ENCODE measurements around the gene ATOSA. TPM values are rescaled to one million over a fixed set of nuclear protein-coding genes. Genes with fewer than 3 reads are reported as not detected.

The ATOSA gene
- total RNA-seq, 2 experiments from 2014 or later, result 137 TPM

DNA sequence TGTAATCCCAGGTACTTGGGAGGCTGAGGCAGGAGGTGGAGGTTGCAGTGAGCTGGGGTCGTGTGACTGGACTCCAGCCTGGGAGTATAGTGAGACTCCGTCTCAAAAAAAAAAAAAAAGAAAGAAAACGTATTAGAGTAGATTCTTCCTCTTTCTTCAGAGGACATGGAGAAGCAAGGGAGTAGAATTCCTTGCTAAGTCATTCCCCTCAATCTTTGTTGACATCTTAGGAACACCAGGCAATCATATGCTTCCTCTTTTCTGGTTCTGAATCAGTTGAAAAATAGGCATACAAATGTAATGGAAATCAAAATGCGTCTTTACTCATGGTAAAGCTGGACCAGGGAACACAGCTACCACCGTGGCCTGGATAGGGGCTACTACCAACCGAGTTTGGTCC is 38.3 kb upstream of the ATOSA start:
- no peaks in the 10 kb centered on the region for H3K4me1 Mint-ChIP-seq (ENCODE audit: low read depth)
- Histone ChIP-seq H3K36me3 (ENCODE audit: insufficient read depth, low read length) (no peaks in the 10 kb centered on the region), H3K9me3 (ENCODE audit: control insufficient read depth in 1 of 2, insufficient read depth in 1 of 2, low read length in 2 of 2) (no peaks in the 10 kb centered on the region), H3K27me3 (ENCODE audit: control insufficient read depth in 1 of 2, insufficient read depth in 2 of 2, low read length in 2 of 2) (no peaks in the 10 kb centered on the region), H3K4me3 (ENCODE audit: low read length) (no peak overlapping the region), H3K4me1 (ENCODE audit: insufficient read depth, low read length) (no peaks in the 10 kb centered on the region), H3K27ac (ENCODE audit: low read depth in 1 of 2, low read length in 2 of 2) (no peak overlapping the region)
- no peaks in the 10 kb centered on the region for H3K36me3 Mint-ChIP-seq (ENCODE audit: low read depth)
- no peak overlapping the region for H3K27ac Mint-ChIP-seq
- no peak for DNase-seq
- TF ChIP-seq, protein P1, sequence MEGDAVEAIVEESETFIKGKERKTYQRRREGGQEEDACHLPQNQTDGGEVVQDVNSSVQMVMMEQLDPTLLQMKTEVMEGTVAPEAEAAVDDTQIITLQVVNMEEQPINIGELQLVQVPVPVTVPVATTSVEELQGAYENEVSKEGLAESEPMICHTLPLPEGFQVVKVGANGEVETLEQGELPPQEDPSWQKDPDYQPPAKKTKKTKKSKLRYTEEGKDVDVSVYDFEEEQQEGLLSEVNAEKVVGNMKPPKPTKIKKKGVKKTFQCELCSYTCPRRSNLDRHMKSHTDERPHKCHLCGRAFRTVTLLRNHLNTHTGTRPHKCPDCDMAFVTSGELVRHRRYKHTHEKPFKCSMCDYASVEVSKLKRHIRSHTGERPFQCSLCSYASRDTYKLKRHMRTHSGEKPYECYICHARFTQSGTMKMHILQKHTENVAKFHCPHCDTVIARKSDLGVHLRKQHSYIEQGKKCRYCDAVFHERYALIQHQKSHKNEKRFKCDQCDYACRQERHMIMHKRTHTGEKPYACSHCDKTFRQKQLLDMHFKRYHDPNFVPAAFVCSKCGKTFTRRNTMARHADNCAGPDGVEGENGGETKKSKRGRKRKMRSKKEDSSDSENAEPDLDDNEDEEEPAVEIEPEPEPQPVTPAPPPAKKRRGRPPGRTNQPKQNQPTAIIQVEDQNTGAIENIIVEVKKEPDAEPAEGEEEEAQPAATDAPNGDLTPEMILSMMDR (IDR thresholded peaks at IDR 0.05), result no peak
- POLR2A ChIA-PET, result no interaction called here
- ATAC-seq (ENCODE audit: poor library complexity), result no peak
- no peak overlapping the region for H3K4me3 Mint-ChIP-seq
- CTCF ChIA-PET, result interaction anchor here (1.5 kb wide), 1 partner anchor 18 kb away, joined by 3 read pairs; no protein-coding TSS in a partner anchor
- intact Hi-C loops (cut with DNase I, micrococcal nuclease), result no loop called here
- H3K9me3 Mint-ChIP-seq, result no peaks in the 10 kb centered on the region
- H3K27me3 Mint-ChIP-seq, result no peaks in the 10 kb centered on the region

DNA sequence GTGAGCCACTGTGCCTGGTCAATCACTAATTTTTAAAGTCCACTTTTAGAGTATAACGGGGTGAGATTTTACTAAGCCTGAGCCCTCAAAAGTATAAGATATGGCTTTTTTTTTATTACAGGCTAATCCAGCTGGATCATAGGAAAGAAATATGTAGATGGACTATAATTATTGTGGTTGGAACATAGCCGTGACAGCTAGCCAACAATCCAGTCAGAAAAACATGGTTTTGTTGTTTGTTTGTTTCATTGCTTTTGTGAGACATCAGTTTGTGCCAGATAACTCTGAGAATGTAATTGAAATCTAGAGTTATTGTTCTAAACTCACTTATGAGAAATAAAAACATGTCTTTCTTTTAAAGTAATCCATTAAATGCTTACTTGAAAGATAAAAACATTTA is 37.3 kb upstream of the ATOSA start:
- TF ChIP-seq, protein P1 (IDR thresholded peaks at IDR 0.05), result no peak
- DNase-seq (no peak), ATAC-seq (ENCODE audit: poor library complexity) (no peak)
- H3K9me3 ChIP-seq (ENCODE audit: control insufficient read depth in 1 of 2, insufficient read depth in 1 of 2, low read length in 2 of 2), result no peaks in the 10 kb centered on the region
- Mint-ChIP-seq H3K27ac (no peak overlapping the region), H3K4me3 (no peak overlapping the region), H3K4me1 (ENCODE audit: low read depth) (no peaks in the 10 kb centered on the region), H3K36me3 (ENCODE audit: low read depth) (no peaks in the 10 kb centered on the region), H3K27me3 (no peaks in the 10 kb centered on the region), H3K9me3 (no peaks in the 10 kb centered on the region)
- H3K27me3 ChIP-seq (ENCODE audit: control insufficient read depth in 1 of 2, insufficient read depth in 2 of 2, low read length in 2 of 2), result no peaks in the 10 kb centered on the region
- intact Hi-C loops (cut with DNase I, micrococcal nuclease), result no loop called here
- ChIA-PET POLR2A (no interaction called here), CTCF (no interaction called here)
- no peaks in the 10 kb centered on the region for H3K36me3 ChIP-seq (ENCODE audit: insufficient read depth, low read length)
- H3K27ac ChIP-seq (ENCODE audit: low read depth in 1 of 2, low read length in 2 of 2), result no peak overlapping the region
- no peak overlapping the region for H3K4me3 ChIP-seq (ENCODE audit: low read length)
- H3K4me1 ChIP-seq (ENCODE audit: insufficient read depth, low read length), result no peaks in the 10 kb centered on the region

DNA sequence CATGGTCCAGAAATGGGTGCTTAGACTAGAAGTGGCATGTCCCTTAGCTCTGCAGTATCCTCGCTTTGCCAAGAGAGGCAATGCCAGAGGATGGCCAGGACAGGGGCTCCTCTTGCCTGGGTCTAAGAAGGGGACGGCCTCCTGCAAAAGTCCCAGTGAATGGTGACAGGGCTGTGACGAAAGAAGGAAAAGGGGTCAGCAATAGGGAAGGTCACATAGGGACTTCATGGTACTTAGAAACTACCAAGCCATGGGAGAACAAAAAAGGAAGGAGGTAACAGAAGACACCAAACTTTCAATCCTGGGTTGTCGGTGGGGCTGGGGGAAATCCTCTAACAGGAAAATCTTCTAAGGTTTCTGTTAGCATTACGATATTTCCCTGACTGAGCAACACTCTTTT is 36.2 kb upstream of the ATOSA start:
- no peak overlapping the region for H3K4me3 Mint-ChIP-seq
- no peak overlapping the region for H3K4me3 ChIP-seq (ENCODE audit: low read length)
- H3K9me3 Mint-ChIP-seq, result no peaks in the 10 kb centered on the region
- no peaks in the 10 kb centered on the region for H3K9me3 ChIP-seq (ENCODE audit: control insufficient read depth in 1 of 2, insufficient read depth in 1 of 2, low read length in 2 of 2)
- intact Hi-C loops (cut with DNase I, micrococcal nuclease), result no loop called here
- H3K4me1 ChIP-seq (ENCODE audit: insufficient read depth, low read length), result no peaks in the 10 kb centered on the region
- H3K27me3 Mint-ChIP-seq, result no peaks in the 10 kb centered on the region
- ChIA-PET CTCF (no interaction called here), POLR2A (no interaction called here)
- H3K4me1 Mint-ChIP-seq (ENCODE audit: low read depth), result no peaks in the 10 kb centered on the region
- TF ChIP-seq, protein P1 (IDR thresholded peaks at IDR 0.05), result no peak
- H3K27me3 ChIP-seq (ENCODE audit: control insufficient read depth in 1 of 2, insufficient read depth in 2 of 2, low read length in 2 of 2), result no peaks in the 10 kb centered on the region
- no peak overlapping the region for H3K27ac Mint-ChIP-seq
- DNase-seq, result no peak
- H3K36me3 ChIP-seq (ENCODE audit: insufficient read depth, low read length), result no peaks in the 10 kb centered on the region
- no peaks in the 10 kb centered on the region for H3K36me3 Mint-ChIP-seq (ENCODE audit: low read depth)
- ATAC-seq (ENCODE audit: poor library complexity), result no peak
- H3K27ac ChIP-seq (ENCODE audit: low read depth in 1 of 2, low read length in 2 of 2), result no peak overlapping the region
